Rectal smooth muscle tissue (tissue), 1 donor: ENCODE measurements around the gene PIP5KL1.
"Not testable (repeated sequence)": the region's sequence is repeated elsewhere in the genome, so short reads cannot be mapped to it uniquely, and the experiment has no call there.

Experiments used
- H3K27ac ChIP-seq: one replicate; pipeline ENCODE4 v1.7.0; 2013; ENCODE audit warnings: low read depth, low read length, inconsistent platforms
- H3K27me3 ChIP-seq: one replicate; pipeline ENCODE4 v1.7.0; 2013; ENCODE audit warnings: low read length; ENCODE audit not compliant: control insufficient read depth, insufficient read depth
- H3K36me3 ChIP-seq: one replicate; pipeline ENCODE4 v1.7.0; 2013; ENCODE audit warnings: low read length; ENCODE audit not compliant: control insufficient read depth, insufficient read depth
- H3K4me1 ChIP-seq: one replicate; pipeline ENCODE4 v1.7.0; 2013; ENCODE audit warnings: low read length; ENCODE audit not compliant: control insufficient read depth, insufficient read depth
- H3K4me3 ChIP-seq: one replicate; pipeline ENCODE4 v1.7.0; 2013; ENCODE audit warnings: low read length
- H3K9ac ChIP-seq: one replicate; pipeline ENCODE4 v1.7.0; 2013; ENCODE audit warnings: low read length

The PIP5KL1 gene

DNA sequence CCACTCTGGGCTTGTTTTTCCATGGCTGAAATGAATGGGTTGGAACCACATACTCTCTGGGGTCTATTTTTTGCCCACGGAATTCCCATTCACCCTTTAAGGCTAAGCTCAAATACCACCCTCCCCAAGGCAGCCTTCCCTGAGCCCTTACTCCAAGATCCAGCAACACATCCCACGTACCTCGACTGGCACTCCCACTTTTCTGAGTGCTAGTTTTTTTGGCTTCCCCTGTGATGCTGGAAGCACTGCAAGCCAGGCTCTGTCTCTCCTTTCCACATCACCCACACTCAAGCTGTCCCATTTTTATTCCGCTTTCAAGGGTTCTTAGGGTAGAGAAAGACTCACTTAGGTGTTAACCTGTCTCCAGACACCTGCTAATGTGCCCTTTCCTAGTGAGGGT lies 37.2 kb downstream of the PIP5KL1 start:
- H3K27ac ChIP-seq = no peak overlapping the region
- no peaks in the 10 kb centered on the region for H3K27me3 ChIP-seq
- H3K4me3 ChIP-seq = no peak overlapping the region
- no peak overlapping the region for H3K9ac ChIP-seq
- H3K36me3 ChIP-seq = peaks cover 48% of the 10 kb centered on the region
- peaks cover 10% of the 10 kb centered on the region for H3K4me1 ChIP-seq

DNA sequence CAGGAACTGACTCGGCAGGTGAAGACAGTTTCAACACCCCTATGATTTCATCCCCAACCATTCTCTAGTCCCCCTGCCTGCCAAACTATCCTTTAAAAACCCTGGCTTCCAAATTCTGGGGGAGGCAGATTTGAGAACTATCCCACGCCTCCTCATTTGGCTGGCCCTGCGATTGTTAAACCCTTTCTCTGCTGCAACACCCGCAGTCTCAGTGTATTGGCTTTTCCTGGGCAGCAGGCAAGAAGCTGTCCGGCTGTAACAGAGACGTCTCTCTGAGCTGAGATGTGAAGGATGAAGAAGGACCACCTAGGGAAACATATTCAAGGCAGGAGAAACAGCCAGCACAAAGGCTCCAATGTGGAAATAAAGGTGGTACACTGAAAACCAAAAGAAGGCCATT lies 37.7 kb downstream of the PIP5KL1 start:
- H3K27ac ChIP-seq = no peak overlapping the region
- H3K9ac ChIP-seq = no peak overlapping the region
- peaks cover 50% of the 10 kb centered on the region for H3K36me3 ChIP-seq
- H3K4me1 ChIP-seq = peaks cover 10% of the 10 kb centered on the region
- no peak overlapping the region for H3K4me3 ChIP-seq
- H3K27me3 ChIP-seq = no peaks in the 10 kb centered on the region

DNA sequence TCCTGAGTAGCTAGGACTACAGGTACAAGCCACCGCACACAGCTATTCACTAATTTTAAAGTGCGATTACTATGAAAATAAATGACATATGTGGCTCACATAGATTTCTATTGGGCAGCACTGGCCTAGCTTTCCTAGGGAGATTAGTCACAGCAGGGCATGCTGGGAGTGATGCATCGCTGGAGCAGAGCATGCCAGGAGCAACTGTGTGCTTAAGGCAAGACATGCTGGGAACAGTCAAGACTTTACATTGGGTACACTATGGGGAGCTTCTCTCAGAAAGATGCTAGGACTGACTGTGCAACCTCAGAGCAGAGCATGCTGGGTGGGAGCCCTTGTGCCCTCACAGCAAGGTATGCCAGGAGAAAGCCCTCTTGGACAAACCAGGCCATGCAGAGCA lies 40.5 kb downstream of the PIP5KL1 start:
- Histone ChIP-seq H3K4me1 (no peaks in the 10 kb centered on the region), H3K27me3 (no peaks in the 10 kb centered on the region), H3K4me3 (no peak overlapping the region), H3K27ac (no peak overlapping the region), H3K36me3 (peaks cover 57% of the 10 kb centered on the region), H3K9ac (no peak overlapping the region)

DNA sequence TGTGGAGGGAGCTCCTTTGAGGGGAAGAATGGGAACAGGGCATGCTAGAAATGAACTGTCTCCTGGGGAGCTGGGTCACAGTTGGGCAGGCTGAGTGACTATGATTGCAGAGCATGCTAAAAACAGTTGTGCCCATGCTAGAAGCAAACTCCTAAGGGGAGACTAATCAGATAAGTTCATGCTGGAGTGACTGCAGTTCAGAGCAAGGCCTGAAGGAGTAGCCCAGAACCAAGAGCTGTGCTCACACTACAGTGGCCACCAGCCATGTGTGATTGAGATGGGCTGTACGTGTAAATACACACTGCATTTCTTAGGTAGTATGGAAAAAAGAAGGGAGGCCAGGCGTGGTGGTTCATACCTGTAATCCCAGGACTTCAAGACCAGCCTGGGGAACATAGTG lies 42.8 kb downstream of the PIP5KL1 start:
- Histone ChIP-seq H3K27ac (no peak overlapping the region), H3K36me3 (peaks cover 35% of the 10 kb centered on the region), H3K9ac (no peak overlapping the region), H3K4me3 (no peak overlapping the region), H3K27me3 (no peaks in the 10 kb centered on the region), H3K4me1 (no peaks in the 10 kb centered on the region)

DNA sequence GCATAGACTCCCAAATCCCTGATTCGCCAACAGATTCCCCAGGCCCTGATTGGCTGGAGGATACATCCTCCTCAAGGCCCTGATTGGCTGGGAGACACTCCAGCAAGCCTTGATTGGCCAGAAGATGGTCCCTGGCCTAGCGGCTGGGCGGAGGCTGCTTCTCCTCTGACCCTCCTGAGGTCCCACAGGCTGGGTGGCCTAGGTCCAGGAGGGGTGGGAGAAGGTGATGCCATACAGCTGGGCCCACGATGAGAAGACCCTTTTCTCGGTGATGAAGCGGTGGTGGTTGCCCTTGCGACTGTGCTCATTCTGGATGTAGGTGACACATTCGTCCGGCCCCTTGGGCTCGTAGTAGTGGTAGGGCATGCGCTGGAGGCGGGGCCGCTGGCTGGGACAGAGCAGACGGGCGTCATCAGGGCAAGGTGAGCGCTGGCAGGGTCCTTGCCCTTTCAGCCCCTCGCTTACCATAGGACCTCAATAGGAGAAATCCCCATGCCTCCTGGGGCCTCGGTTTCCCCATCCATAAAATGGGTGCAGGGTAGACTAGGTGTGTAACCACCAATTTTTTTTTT lies 44.1 kb downstream of the PIP5KL1 start:
- no peaks in the 10 kb centered on the region for H3K4me1 ChIP-seq
- peaks cover 33% of the 10 kb centered on the region for H3K36me3 ChIP-seq
- H3K4me3 ChIP-seq = no peak overlapping the region
- no peaks in the 10 kb centered on the region for H3K27me3 ChIP-seq
- no peak overlapping the region for H3K27ac ChIP-seq
- no peak overlapping the region for H3K9ac ChIP-seq

DNA sequence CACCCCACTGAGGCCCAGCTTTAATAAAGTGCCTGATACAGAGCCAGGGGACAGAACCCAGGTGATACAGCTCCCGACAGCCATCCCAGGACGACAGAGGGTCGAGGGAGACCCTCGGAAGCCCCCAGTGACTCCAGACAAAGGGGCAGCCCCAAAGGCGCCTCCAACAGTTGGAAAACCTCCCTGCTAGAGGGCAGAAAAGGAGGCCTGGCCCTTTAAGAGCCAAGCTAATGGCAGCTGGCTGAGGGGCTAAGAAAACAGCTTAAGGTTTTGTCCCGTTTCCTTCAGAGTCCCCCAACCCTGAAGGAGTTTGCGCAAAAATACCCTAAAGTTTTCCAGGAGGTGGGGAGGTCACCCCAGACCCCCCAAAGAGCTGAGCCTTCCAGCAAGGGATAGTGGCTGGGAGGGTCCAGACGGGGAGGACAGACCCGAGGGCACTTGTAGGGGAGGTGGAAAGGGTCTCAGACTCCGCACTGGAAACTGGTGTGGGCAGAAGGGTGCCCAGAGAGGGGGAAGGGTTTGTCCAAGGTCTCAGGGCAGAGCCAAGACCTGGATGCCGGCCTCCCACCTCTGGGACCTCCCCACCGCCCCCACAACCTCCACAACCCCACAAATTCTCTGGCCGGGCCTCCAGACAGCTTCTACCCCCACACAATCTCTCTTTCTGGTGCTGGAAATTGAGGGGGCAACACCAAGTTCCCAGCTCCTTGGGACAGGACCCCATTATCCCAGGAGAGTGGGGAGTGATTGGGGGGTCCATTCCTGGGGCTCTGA lies 44.9 kb downstream of the PIP5KL1 start:
- H3K9ac ChIP-seq = no peak overlapping the region
- H3K4me3 ChIP-seq = no peak overlapping the region
- H3K27ac ChIP-seq = no peak overlapping the region
- H3K4me1 ChIP-seq = no peaks in the 10 kb centered on the region
- no peaks in the 10 kb centered on the region for H3K27me3 ChIP-seq
- peaks cover 29% of the 10 kb centered on the region for H3K36me3 ChIP-seq

DNA sequence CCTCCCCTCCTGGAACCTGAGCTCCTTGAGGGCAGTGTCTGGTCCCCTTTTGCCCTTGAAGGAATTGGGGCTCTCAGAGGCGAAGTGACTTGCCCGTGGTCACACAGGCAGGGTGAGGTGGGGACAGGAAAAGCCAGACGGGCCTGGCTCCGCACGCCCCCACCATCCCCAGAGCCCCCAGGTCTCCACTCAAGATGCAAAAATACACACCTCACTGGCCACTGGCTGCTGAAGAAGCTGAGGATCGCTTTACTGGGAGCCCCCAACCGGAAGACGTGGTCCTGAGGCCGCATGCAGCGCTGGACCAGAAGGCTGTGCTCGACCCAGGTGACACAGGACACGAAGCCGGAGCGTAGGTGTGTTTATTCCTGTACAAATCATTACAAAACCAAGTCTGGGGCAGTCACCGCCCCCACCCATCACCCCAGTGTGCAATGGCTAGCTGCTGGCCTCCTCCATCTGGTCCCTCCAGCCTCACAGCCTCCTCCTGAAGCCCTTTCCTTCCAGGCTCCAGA lies 45.5 kb downstream of the PIP5KL1 start:
- H3K36me3 ChIP-seq = peaks cover 23% of the 10 kb centered on the region
- no peaks in the 10 kb centered on the region for H3K27me3 ChIP-seq
- no peak overlapping the region for H3K27ac ChIP-seq
- H3K4me1 ChIP-seq = no peaks in the 10 kb centered on the region
- H3K4me3 ChIP-seq = no peak overlapping the region
- no peak overlapping the region for H3K9ac ChIP-seq

DNA sequence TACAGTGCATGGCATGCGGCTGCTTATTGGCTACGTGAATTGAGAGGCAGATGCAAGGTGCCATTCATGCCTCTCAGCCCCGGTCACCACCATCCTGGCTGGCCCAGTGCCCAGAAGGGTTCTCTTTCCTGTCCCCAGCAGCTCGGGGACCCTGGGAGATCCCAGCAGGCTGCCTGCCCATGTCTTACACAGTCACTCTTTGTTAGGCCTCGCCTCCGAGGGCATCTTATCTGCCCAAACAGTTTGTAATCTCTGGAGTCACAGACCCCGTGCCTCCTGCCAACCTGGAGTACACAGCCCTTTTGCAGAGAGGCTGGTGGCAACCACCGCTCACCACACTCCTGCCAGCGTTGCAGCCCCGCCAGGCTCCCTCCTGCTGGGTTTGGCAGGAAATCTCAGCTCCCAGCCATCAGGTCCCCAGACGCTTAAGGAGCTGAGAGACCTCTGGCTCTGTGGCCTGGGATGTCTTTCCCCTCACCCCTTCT lies 46.1 kb downstream of the PIP5KL1 start:
- Histone ChIP-seq H3K9ac (no peak overlapping the region), H3K4me3 (no peak overlapping the region), H3K27me3 (no peaks in the 10 kb centered on the region), H3K4me1 (no peaks in the 10 kb centered on the region), H3K36me3 (peaks cover 22% of the 10 kb centered on the region), H3K27ac (no peak overlapping the region)

DNA sequence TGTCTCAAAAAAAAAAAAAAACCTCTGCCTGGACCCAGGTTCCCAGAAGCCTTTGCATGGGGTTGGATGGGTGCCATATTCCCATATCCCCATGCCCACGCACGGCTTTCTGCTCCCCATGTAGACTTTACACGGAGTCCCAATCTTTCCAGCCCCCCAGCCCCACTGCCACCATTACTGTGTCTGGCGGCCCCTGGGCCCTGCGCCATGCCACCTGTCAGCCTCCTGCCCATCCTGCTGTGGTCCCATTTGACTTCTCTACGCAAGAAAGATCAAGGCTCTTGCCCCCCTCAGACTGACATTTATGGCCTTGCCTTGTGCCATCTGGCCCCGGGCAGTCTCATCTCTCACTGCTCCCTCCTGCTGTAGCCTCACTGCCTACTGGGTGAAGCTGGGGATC lies 46.6 kb downstream of the PIP5KL1 start:
- H3K27ac ChIP-seq = no peak overlapping the region
- no peak overlapping the region for H3K9ac ChIP-seq
- H3K4me3 ChIP-seq = no peak overlapping the region
- H3K36me3 ChIP-seq = peaks cover 22% of the 10 kb centered on the region
- no peaks in the 10 kb centered on the region for H3K4me1 ChIP-seq
- H3K27me3 ChIP-seq = no peaks in the 10 kb centered on the region

DNA sequence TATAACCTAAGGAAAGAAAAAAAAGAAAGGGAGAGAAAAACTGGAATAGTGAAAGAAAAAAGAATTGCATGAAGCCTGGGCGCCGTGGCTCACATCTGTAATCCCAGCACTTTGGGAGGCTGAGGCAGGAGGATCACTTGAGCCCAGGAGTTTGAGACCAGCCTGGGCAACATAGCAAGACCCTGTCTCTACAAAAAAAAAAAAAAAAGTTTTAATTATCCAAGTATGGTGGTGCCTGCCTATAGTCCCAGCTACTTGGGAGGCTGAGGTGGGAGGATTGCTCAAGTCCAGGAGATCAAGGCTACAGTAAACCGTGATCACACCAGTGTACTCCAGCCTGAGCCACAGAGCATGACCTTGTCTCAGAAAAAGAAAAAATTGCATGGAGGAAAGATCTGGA lies 48.9 kb downstream of the PIP5KL1 start:
- H3K27ac ChIP-seq, H3K9ac ChIP-seq, H3K4me3 ChIP-seq, H3K36me3 ChIP-seq, H3K4me1 ChIP-seq, H3K27me3 ChIP-seq: not testable (repeated sequence)

DNA sequence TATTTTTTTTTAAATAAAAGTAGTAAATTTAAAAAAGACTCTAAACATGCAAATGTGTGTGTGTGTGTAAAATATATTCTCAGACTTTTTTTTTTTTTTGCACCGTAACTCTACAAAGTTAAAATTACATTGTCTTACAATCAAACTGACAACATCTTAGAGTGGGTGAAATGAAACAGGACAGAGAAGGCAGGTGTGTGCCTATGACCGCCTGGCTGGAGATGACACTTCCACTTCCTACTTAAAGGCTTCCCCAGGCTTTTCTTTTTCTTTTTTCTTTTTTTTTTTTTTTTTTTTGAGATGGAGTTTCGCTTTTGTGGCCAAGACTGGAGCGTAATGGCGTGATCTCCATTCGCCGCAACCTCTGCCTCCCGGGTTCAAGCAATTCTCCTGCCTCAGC lies 50.4 kb downstream of the PIP5KL1 start:
- no peak overlapping the region for H3K9ac ChIP-seq
- no peaks in the 10 kb centered on the region for H3K36me3 ChIP-seq
- H3K4me1 ChIP-seq = peaks cover 19% of the 10 kb centered on the region
- H3K27me3 ChIP-seq = no peaks in the 10 kb centered on the region
- no peak overlapping the region for H3K4me3 ChIP-seq
- no peak overlapping the region for H3K27ac ChIP-seq

DNA sequence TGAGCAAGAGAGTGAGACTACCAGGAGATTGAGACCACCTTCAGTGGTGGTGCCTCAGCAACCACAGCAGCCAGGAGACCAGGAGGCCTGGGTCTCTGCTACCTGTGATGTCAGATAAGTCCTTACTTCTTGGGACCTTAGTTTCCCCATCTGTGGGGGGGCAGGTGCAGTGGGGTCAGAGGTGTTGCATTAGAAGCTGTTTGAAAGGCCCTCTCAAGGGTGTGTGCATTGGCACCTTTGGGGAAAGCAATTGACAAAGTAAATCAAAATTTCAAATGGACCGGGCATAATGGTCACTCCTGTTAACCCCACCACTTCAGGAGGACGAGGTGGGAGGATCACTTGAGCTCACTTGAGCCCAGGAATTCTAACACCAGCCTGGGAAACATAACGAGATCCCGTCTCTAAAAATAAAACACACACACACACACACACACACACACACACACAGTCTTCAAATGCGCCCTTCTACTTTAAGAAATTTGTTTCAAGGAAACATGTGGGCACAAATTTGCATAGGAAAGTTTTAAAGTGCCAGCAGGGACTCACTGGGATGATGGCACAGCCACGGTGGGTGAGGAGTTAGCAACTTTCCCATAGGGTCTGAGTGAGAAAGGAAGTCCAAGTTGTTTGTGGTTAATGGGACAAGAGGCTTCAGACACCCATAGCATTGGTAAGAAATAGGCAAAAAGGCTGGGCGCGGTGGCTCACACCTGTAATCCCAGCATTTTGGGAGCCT lies 51.8 kb downstream of the PIP5KL1 start:
- Histone ChIP-seq H3K36me3 (no peaks in the 10 kb centered on the region), H3K9ac (no peak overlapping the region), H3K27me3 (no peaks in the 10 kb centered on the region), H3K4me1 (peaks cover 28% of the 10 kb centered on the region), H3K27ac (no peak overlapping the region), H3K4me3 (no peak overlapping the region)
